Panc1 (cell line): ENCODE results near the gene SPOCK1.

ENCODE experiments used
- CTCF ChIP-seq: fragments of 450-650 bp; IDR thresholded peaks from 2 replicates; pipeline ENCODE4 v1.5.1; 2017; ENCODE audit warnings: mild to moderate bottlenecking
- POLR2AphosphoS5 ChIP-seq: IDR thresholded peaks from 2 replicates; pipeline ENCODE4 v1.6.1; 2012; ENCODE audit warnings: mild to moderate bottlenecking, low read depth, low read length, moderate library complexity

GRCh38 chr5:137273511-137273910 lies 225.6 kb downstream of the SPOCK1 start:
- TF ChIP-seq POLR2AphosphoS5, result no peak
- TF ChIP-seq CTCF, result no peak
